Aortic smooth muscle cell (primary cell): ENCODE results near the gene DPH6. TPM values are rescaled to one million over a fixed set of nuclear protein-coding genes. Genes with fewer than 3 reads are reported as not detected.

Source experiments
- total RNA-seq: library from RNA; depleted of rRNA; stranded (reverse); fragments of >200 nt; gene quantifications from 2 replicates; pipeline ENCODE4 v1.2.3, GENCODE V29; 2014

Gene DPH6, protein sequence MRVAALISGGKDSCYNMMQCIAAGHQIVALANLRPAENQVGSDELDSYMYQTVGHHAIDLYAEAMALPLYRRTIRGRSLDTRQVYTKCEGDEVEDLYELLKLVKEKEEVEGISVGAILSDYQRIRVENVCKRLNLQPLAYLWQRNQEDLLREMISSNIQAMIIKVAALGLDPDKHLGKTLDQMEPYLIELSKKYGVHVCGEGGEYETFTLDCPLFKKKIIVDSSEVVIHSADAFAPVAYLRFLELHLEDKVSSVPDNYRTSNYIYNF
- total RNA-seq = 11.4 and 17.5 TPM in 2 replicates

GRCh38 chr15:35545824-35546510, at the start of gene DPH6:
TSS of gene DPH6 (minus strand) at chr15:35546165. CDS start at chr15:35546141, 24 bp downstream.

